CD4-positive, CD25-positive, alpha-beta regulatory T cell (primary cell): ENCODE data around the gene SLC35A1. TPM values are rescaled to one million over a fixed set of nuclear protein-coding genes. Genes with fewer than 3 reads are reported as not detected.

Source experiments
- polyA plus RNA-seq, 4 donors: library from polyadenylated mRNA; unstranded; fragments of 300-500 nt; fragmentation: Illumina TruSeq; gene quantifications; one replicate each; pipeline ENCODE4 v1.2.3, GENCODE V29; 2021
- total RNA-seq: library from RNA; stranded (reverse); gene quantifications from one replicate; pipeline ENCODE4 v1.2.3, GENCODE V29; 2022

The SLC35A1 gene
- total and polyA plus RNA-seq, 5 donors from 2014 or later: 12.0 to 36.1 (median 32.3) TPM

Other genes with a start within 250 kb of the SLC35A1 start
- gene SMIM8, start 150.4 kb upstream of the SLC35A1 start, total RNA-seq: 9.4 TPM
- 10 to 100 TPM; 15.2 to 22.3 (median 20.7) TPM for gene SMIM8, start 150.4 kb upstream of the SLC35A1 start, polyA plus RNA-seq
- gene GJB7, start 143.7 kb upstream of the SLC35A1 start, total RNA-seq: not detected
- 1 to 10 TPM in 1 of 4 donors, under 1 TPM in 2, not detected in 1; 0.26 to 1.3 (median 0.48) TPM for gene GJB7, start 143.7 kb upstream of the SLC35A1 start, polyA plus RNA-seq
- gene C6orf163, start 128.2 kb upstream of the SLC35A1 start, total RNA-seq: 2.1 TPM
- 1 to 10 TPM in 1 of 4 donors, under 1 TPM in 2, not detected in 1; 0.53 to 1.9 (median 0.67) TPM for gene C6orf163, start 128.2 kb upstream of the SLC35A1 start, polyA plus RNA-seq
- gene CFAP206, start 65.0 kb upstream of the SLC35A1 start, total RNA-seq: not detected
- not detected for gene CFAP206, start 65.0 kb upstream of the SLC35A1 start, polyA plus RNA-seq
- 34.0 TPM for gene RARS2, start 117.0 kb downstream of the SLC35A1 start, total RNA-seq
- gene RARS2, start 117.0 kb downstream of the SLC35A1 start, polyA plus RNA-seq: 10 to 100 TPM; 34.8 to 44.7 (median 42.8) TPM
- 17.8 TPM for gene ORC3, start 117.2 kb downstream of the SLC35A1 start, total RNA-seq
- gene ORC3, start 117.2 kb downstream of the SLC35A1 start, polyA plus RNA-seq: 10 to 100 TPM; 32.2 to 49.3 (median 40.3) TPM
- gene AKIRIN2, start 229.3 kb downstream of the SLC35A1 start, total RNA-seq: 119 TPM
- 10 to 100 TPM; 47.7 to 66.7 (median 49.5) TPM for gene AKIRIN2, start 229.3 kb downstream of the SLC35A1 start, polyA plus RNA-seq